ENCODE measurements around the gene FBN1. TPM values are rescaled to one million over a fixed set of nuclear protein-coding genes. Genes with fewer than 3 reads are reported as not detected.

FBN1 gene
- 1 to 10 TPM; 1.3 to 1.7 TPM for total RNA-seq

GRCh38 chr15:48645558-48646330 is at the start of gene FBN1:
TSS of gene FBN1 (minus strand) at chr15:48645709. CDS start at chr15:48644769, 940 bp downstream.
- H3K9me3 Mint-ChIP-seq, result no peaks in the 10 kb centered on the region
- no peaks in the 10 kb centered on the region for H3K36me3 Mint-ChIP-seq (ENCODE audit: low read depth)
- H3K27ac Mint-ChIP-seq, result no peak within 1 kb of the TSS
- ChIA-PET POLR2A (interaction anchor here (1.4 kb wide), 1 partner anchor 165 kb away, joined by 5 read pairs; the partner anchor contains the start of gene CEP152), CTCF (no interaction called here)
- H3K4me3 Mint-ChIP-seq, result peak within 1 kb of the TSS; percentile 67
- peaks cover 47% of the 10 kb centered on the region for H3K27me3 Mint-ChIP-seq
- peak; percentile 32 for DNase-seq
- peaks cover 5% of the 10 kb centered on the region for H3K4me1 Mint-ChIP-seq

GRCh38 chr15:48693484-48693883 is 48.0 kb upstream of the FBN1 start:
- Mint-ChIP-seq H3K27me3 (peaks cover 2% of the 10 kb centered on the region), H3K4me3 (no peak overlapping the region), H3K4me1 (peaks cover 1% of the 10 kb centered on the region), H3K36me3 (ENCODE audit: low read depth) (no peaks in the 10 kb centered on the region), H3K9me3 (no peaks in the 10 kb centered on the region), H3K27ac (no peak overlapping the region)
- ChIA-PET POLR2A (no interaction called here), CTCF (no interaction called here)
- no peak for DNase-seq

GRCh38 chr15:48688493-48688892 is 43.0 kb upstream of the FBN1 start:
- ChIA-PET POLR2A (no interaction called here), CTCF (no interaction called here)
- peaks cover 2% of the 10 kb centered on the region for H3K9me3 Mint-ChIP-seq
- no peak for DNase-seq
- H3K27ac Mint-ChIP-seq, result no peak overlapping the region
- H3K27me3 Mint-ChIP-seq, result peaks cover 2% of the 10 kb centered on the region
- no peak overlapping the region for H3K4me3 Mint-ChIP-seq
- no peaks in the 10 kb centered on the region for H3K36me3 Mint-ChIP-seq (ENCODE audit: low read depth)
- no peaks in the 10 kb centered on the region for H3K4me1 Mint-ChIP-seq

GRCh38 chr15:48683991-48684765 is 38.7 kb upstream of the FBN1 start:
- ChIA-PET POLR2A (no interaction called here), CTCF (no interaction called here)
- H3K4me1 Mint-ChIP-seq, result no peaks in the 10 kb centered on the region
- H3K9me3 Mint-ChIP-seq, result peaks cover 2% of the 10 kb centered on the region
- H3K27me3 Mint-ChIP-seq, result no peaks in the 10 kb centered on the region
- no peak for DNase-seq
- no peaks in the 10 kb centered on the region for H3K36me3 Mint-ChIP-seq (ENCODE audit: low read depth)
- no peak overlapping the region for H3K4me3 Mint-ChIP-seq
- H3K27ac Mint-ChIP-seq, result no peak overlapping the region

- no peaks in the 10 kb centered on the region for H3K27me3 Mint-ChIP-seq
- POLR2A ChIA-PET, result no interaction called here
- CTCF ChIA-PET, result no interaction called here
- no peak for DNase-seq
- no peak overlapping the region for H3K27ac Mint-ChIP-seq
- H3K4me1 Mint-ChIP-seq, result no peaks in the 10 kb centered on the region
- no peak overlapping the region for H3K4me3 Mint-ChIP-seq
- H3K36me3 Mint-ChIP-seq (ENCODE audit: low read depth), result no peaks in the 10 kb centered on the region
- peaks cover 2% of the 10 kb centered on the region for H3K9me3 Mint-ChIP-seq
These were observed 37.6 kb upstream of the FBN1 start for GRCh38 chr15:48682942-48683651.

GRCh38 chr15:48681353-48681752 is 35.8 kb upstream of the FBN1 start:
- Mint-ChIP-seq H3K4me1 (no peaks in the 10 kb centered on the region), H3K27me3 (no peaks in the 10 kb centered on the region), H3K27ac (no peak overlapping the region), H3K36me3 (ENCODE audit: low read depth) (no peaks in the 10 kb centered on the region), H3K4me3 (no peak overlapping the region), H3K9me3 (no peaks in the 10 kb centered on the region)
- ChIA-PET POLR2A (no interaction called here), CTCF (no interaction called here)
- no peak for DNase-seq

- Mint-ChIP-seq H3K27ac (no peak overlapping the region), H3K9me3 (no peaks in the 10 kb centered on the region), H3K27me3 (no peaks in the 10 kb centered on the region), H3K4me1 (no peaks in the 10 kb centered on the region), H3K36me3 (ENCODE audit: low read depth) (no peaks in the 10 kb centered on the region), H3K4me3 (no peak overlapping the region)
- POLR2A ChIA-PET, result no interaction called here
- CTCF ChIA-PET, result no interaction called here
- DNase-seq, result no peak
These were observed 35.3 kb upstream of the FBN1 start for GRCh38 chr15:48680841-48681240.

- Mint-ChIP-seq H3K9me3 (no peaks in the 10 kb centered on the region), H3K27me3 (no peaks in the 10 kb centered on the region), H3K4me1 (no peaks in the 10 kb centered on the region), H3K36me3 (ENCODE audit: low read depth) (no peaks in the 10 kb centered on the region), H3K4me3 (no peak overlapping the region), H3K27ac (no peak overlapping the region)
- ChIA-PET CTCF (no interaction called here), POLR2A (no interaction called here)
- no peak for DNase-seq
These were observed 34.4 kb upstream of the FBN1 start for GRCh38 chr15:48679952-48680351.

GRCh38 chr15:48678851-48679250 is 33.3 kb upstream of the FBN1 start:
- H3K4me3 Mint-ChIP-seq, result no peak overlapping the region
- POLR2A ChIA-PET, result no interaction called here

GRCh38 chr15:48677821-48678220 is 32.3 kb upstream of the FBN1 start:
- H3K27ac Mint-ChIP-seq, result no peak overlapping the region
- DNase-seq, result no peak
- no peaks in the 10 kb centered on the region for H3K36me3 Mint-ChIP-seq (ENCODE audit: low read depth)
- CTCF ChIA-PET, result interaction anchor here (1.0 kb wide), 1 partner anchor 11 kb away, joined by 3 read pairs; no protein-coding TSS in a partner anchor
- no peaks in the 10 kb centered on the region for H3K9me3 Mint-ChIP-seq
- no peaks in the 10 kb centered on the region for H3K27me3 Mint-ChIP-seq
- POLR2A ChIA-PET, result no interaction called here
- no peaks in the 10 kb centered on the region for H3K4me1 Mint-ChIP-seq
- no peak overlapping the region for H3K4me3 Mint-ChIP-seq

More at GRCh38 chr15:48678851-48679250, 33.3 kb upstream of the FBN1 start:
- no peaks in the 10 kb centered on the region for H3K36me3 Mint-ChIP-seq (ENCODE audit: low read depth)
- no peak for DNase-seq
- CTCF ChIA-PET, result interaction anchor here (1.0 kb wide), 1 partner anchor 13 kb away, joined by 3 read pairs; no protein-coding TSS in a partner anchor
- H3K9me3 Mint-ChIP-seq, result no peaks in the 10 kb centered on the region
- no peak overlapping the region for H3K27ac Mint-ChIP-seq
- no peaks in the 10 kb centered on the region for H3K27me3 Mint-ChIP-seq
- H3K4me1 Mint-ChIP-seq, result no peaks in the 10 kb centered on the region

- no peaks in the 10 kb centered on the region for H3K36me3 Mint-ChIP-seq (ENCODE audit: low read depth)
- no peak for DNase-seq
- H3K27me3 Mint-ChIP-seq, result no peaks in the 10 kb centered on the region
- H3K4me1 Mint-ChIP-seq, result no peaks in the 10 kb centered on the region
- no peak overlapping the region for H3K27ac Mint-ChIP-seq
- H3K4me3 Mint-ChIP-seq, result no peak overlapping the region
- ChIA-PET CTCF (no interaction called here), POLR2A (no interaction called here)
- H3K9me3 Mint-ChIP-seq, result no peaks in the 10 kb centered on the region
These were observed 29.9 kb upstream of the FBN1 start for GRCh38 chr15:48675436-48675835.

GRCh38 chr15:48674876-48675275 is 29.4 kb upstream of the FBN1 start:
- Mint-ChIP-seq H3K4me1 (no peaks in the 10 kb centered on the region), H3K9me3 (no peaks in the 10 kb centered on the region), H3K36me3 (ENCODE audit: low read depth) (no peaks in the 10 kb centered on the region), H3K4me3 (no peak overlapping the region), H3K27ac (no peak overlapping the region), H3K27me3 (peaks cover 5% of the 10 kb centered on the region)
- DNase-seq, result no peak
- CTCF ChIA-PET, result no interaction called here
- POLR2A ChIA-PET, result no interaction called here

- no peaks in the 10 kb centered on the region for H3K9me3 Mint-ChIP-seq
- no peaks in the 10 kb centered on the region for H3K4me1 Mint-ChIP-seq
- DNase-seq, result no peak
- ChIA-PET CTCF (no interaction called here), POLR2A (no interaction called here)
- no peak overlapping the region for H3K27ac Mint-ChIP-seq
- H3K27me3 Mint-ChIP-seq, result peaks cover 5% of the 10 kb centered on the region
- no peak overlapping the region for H3K4me3 Mint-ChIP-seq
- H3K36me3 Mint-ChIP-seq (ENCODE audit: low read depth), result no peaks in the 10 kb centered on the region
These were observed 26.7 kb upstream of the FBN1 start for GRCh38 chr15:48672206-48672605.

All from activated CD4-positive, alpha-beta memory T cell treated with anti-CD3 and anti-CD28 coated beads, Interleukin-2, amount 10 ng/mL, durations not matched to agents 7 days and 5 days (primary cell).